DMS53 treated with DMSO at 0.1 percent for 48 hours (cell line): ENCODE results near the gene RADIL.

Experiments used
- DNase-seq: peaks from one replicate; lab custom pipeline; 2025; ENCODE audit not compliant: unreplicated experiment; lab: John Stamatoyannopoulos, UW

RADIL gene

GRCh38 chr7:4851459-4852422 is 31.8 kb downstream of the RADIL start:
- DNase-seq, result peak; percentile 13

- DNase-seq, result no peak
Measured at GRCh38 chr7:4850262-4850795, 33.2 kb downstream of the RADIL start.

GRCh38 chr7:4849390-4849789 is 34.1 kb downstream of the RADIL start:
- DNase-seq, result peak; percentile 61

- no peak for DNase-seq
Measured at GRCh38 chr7:4845740-4846142, 37.8 kb downstream of the RADIL start.

GRCh38 chr7:4842319-4843064 is 41.0 kb downstream of the RADIL start:
- no peak for DNase-seq

GRCh38 chr7:4841836-4842235 is 41.7 kb downstream of the RADIL start:
- no peak for DNase-seq

- no peak for DNase-seq
Measured at GRCh38 chr7:4841007-4841784, 42.3 kb downstream of the RADIL start.

- no peak for DNase-seq
Measured at GRCh38 chr7:4840079-4840501, 43.4 kb downstream of the RADIL start.

- DNase-seq, result no peak
Measured at GRCh38 chr7:4838626-4839334, 44.7 kb downstream of the RADIL start.

- DNase-seq, result no peak
Measured at GRCh38 chr7:4837803-4838625, 45.5 kb downstream of the RADIL start.

- no peak for DNase-seq
Measured at GRCh38 chr7:4837041-4837802, 46.3 kb downstream of the RADIL start.

- DNase-seq, result no peak
Measured at GRCh38 chr7:4836206-4836661, 47.3 kb downstream of the RADIL start.

GRCh38 chr7:4835398-4836205 is 47.9 kb downstream of the RADIL start:
- DNase-seq, result no peak

- no peak for DNase-seq
Measured at GRCh38 chr7:4834601-4835397, 48.7 kb downstream of the RADIL start.

GRCh38 chr7:4833691-4834600 is 49.6 kb downstream of the RADIL start:
- no peak for DNase-seq

GRCh38 chr7:4833176-4833575 is 50.3 kb downstream of the RADIL start:
- no peak for DNase-seq
